Calu3 (cell line): Measurements from ENCODE around the gene PPP1R13B. TPM values are rescaled to one million over a fixed set of nuclear protein-coding genes. Genes with fewer than 3 reads are reported as not detected.

Experiments
- BruUV-seq: library from RNA; stranded (reverse); fragments of 400-500 nt; replicated peaks from 2 replicates; lab custom pipeline; 2021; lab: Mats Ljungman, UMichigan
- CTCF ChIA-PET: fragments of 300-600 bp; sonication (Branson Sonifier 250); formaldehyde crosslinking; loops from one replicate; lab custom pipeline; 2022; ENCODE audit warnings: antibody characterized with exemption; lab: Charles Lee
- DNase-seq: peaks from one replicate; pipeline ENCODE4 v3.0.0; 2022
- H3K27ac Mint-ChIP-seq: one replicate; pipeline ENCODE4 v1.8.0; 2022; ENCODE audit warnings: mixed read lengths; ENCODE audit not compliant: unreplicated experiment
- H3K27me3 Mint-ChIP-seq: one replicate; pipeline ENCODE4 v1.8.0; 2022; ENCODE audit warnings: mixed read lengths; ENCODE audit not compliant: unreplicated experiment
- H3K36me3 Mint-ChIP-seq: one replicate; pipeline ENCODE4 v1.8.0; 2022; ENCODE audit warnings: mild to moderate bottlenecking, moderate library complexity, mixed read lengths; ENCODE audit not compliant: insufficient read depth, unreplicated experiment
- H3K4me1 Mint-ChIP-seq: one replicate; pipeline ENCODE4 v1.8.0; 2022; ENCODE audit warnings: mild to moderate bottlenecking, low read depth, mixed read lengths; ENCODE audit not compliant: unreplicated experiment
- H3K4me3 Mint-ChIP-seq: one replicate; pipeline ENCODE4 v1.8.0; 2022; ENCODE audit warnings: mild to moderate bottlenecking, low read depth, moderate library complexity, mixed read lengths; ENCODE audit not compliant: unreplicated experiment
- H3K9me3 Mint-ChIP-seq: one replicate; pipeline ENCODE4 v1.8.0; 2022; ENCODE audit warnings: low read depth, mixed read lengths; ENCODE audit not compliant: unreplicated experiment
- CTCF ChIP-seq: fragments of 200-600 bp; IDR thresholded peaks from one replicate; pipeline ENCODE4 v1.8.0; 2022; ENCODE audit warnings: antibody characterized with exemption; ENCODE audit not compliant: unreplicated experiment
- intact Hi-C: fragments of 100-400 bp; cut with micrococcal nuclease; formaldehyde crosslinking; loops from one replicate; pipeline ENCODE4 v1.10.0; 2022; ENCODE audit not compliant: unreplicated experiment
- total RNA-seq: library from RNA; stranded (reverse); gene quantifications from 2 replicates; pipeline ENCODE4 v1.2.3, GENCODE V29; 2022

Gene PPP1R13B
- total RNA-seq, 1 experiment from 2014 or later, result 27.7 TPM

- peaks cover 2% of the 10 kb centered on the region for H3K9me3 Mint-ChIP-seq
- H3K27me3 Mint-ChIP-seq, result no peaks in the 10 kb centered on the region
- no peaks in the 10 kb centered on the region for H3K36me3 Mint-ChIP-seq
- intact Hi-C loops, result no loop called here
- no TSS peak for BruUV-seq
- H3K4me1 Mint-ChIP-seq, result peaks cover 22% of the 10 kb centered on the region
- peak; percentile 2 for DNase-seq
- peak overlapping the region; percentile 22 for H3K4me3 Mint-ChIP-seq
- H3K27ac Mint-ChIP-seq, result no peak overlapping the region
- no peak for TF ChIP-seq CTCF
- CTCF ChIA-PET, result interaction anchor here (0.7 to 1.4 kb wide), 4 partner anchors 8 to 792 kb away, joined by 3 to 6 read pairs (median 4); no protein-coding TSS in a partner anchor
Measured at GRCh38 chr14:103819503-103820307, 27.7 kb downstream of the PPP1R13B start.

GRCh38 chr14:103818870-103819269, 28.5 kb downstream of the PPP1R13B start:
- no peak overlapping the region for H3K4me3 Mint-ChIP-seq
- no peak for DNase-seq
- no peaks in the 10 kb centered on the region for H3K36me3 Mint-ChIP-seq
- intact Hi-C loops, result no loop called here
- H3K4me1 Mint-ChIP-seq, result peaks cover 22% of the 10 kb centered on the region
- no TSS peak for BruUV-seq
- CTCF ChIA-PET, result interaction anchor here (1.4 kb wide), 1 partner anchor 10 kb away, joined by 6 read pairs; no protein-coding TSS in a partner anchor
- TF ChIP-seq CTCF, result no peak
- no peak overlapping the region for H3K27ac Mint-ChIP-seq
- H3K9me3 Mint-ChIP-seq, result peaks cover 2% of the 10 kb centered on the region
- no peaks in the 10 kb centered on the region for H3K27me3 Mint-ChIP-seq

GRCh38 chr14:103818422-103818821, 29.0 kb downstream of the PPP1R13B start:
- CTCF ChIA-PET, result no interaction called here
- Mint-ChIP-seq H3K36me3 (no peaks in the 10 kb centered on the region), H3K4me1 (peaks cover 22% of the 10 kb centered on the region), H3K27ac (no peak overlapping the region), H3K4me3 (no peak overlapping the region), H3K9me3 (peaks cover 2% of the 10 kb centered on the region), H3K27me3 (no peaks in the 10 kb centered on the region)
- TF ChIP-seq CTCF, result no peak
- no peak for DNase-seq
- BruUV-seq, result no TSS peak
- intact Hi-C loops, result no loop called here

- Mint-ChIP-seq H3K4me3 (no peak overlapping the region), H3K36me3 (no peaks in the 10 kb centered on the region), H3K27me3 (no peaks in the 10 kb centered on the region), H3K9me3 (peaks cover 2% of the 10 kb centered on the region), H3K4me1 (peaks cover 22% of the 10 kb centered on the region), H3K27ac (no peak overlapping the region)
- TF ChIP-seq CTCF, result no peak
- BruUV-seq, result no TSS peak
- CTCF ChIA-PET, result interaction anchor here (1.4 kb wide), 1 partner anchor 9 kb away, joined by 4 read pairs; no protein-coding TSS in a partner anchor
- intact Hi-C loops, result no loop called here
- no peak for DNase-seq
Measured at GRCh38 chr14:103817595-103817994, 29.8 kb downstream of the PPP1R13B start.
